ENCODE data around the gene THAP12.

DNA sequence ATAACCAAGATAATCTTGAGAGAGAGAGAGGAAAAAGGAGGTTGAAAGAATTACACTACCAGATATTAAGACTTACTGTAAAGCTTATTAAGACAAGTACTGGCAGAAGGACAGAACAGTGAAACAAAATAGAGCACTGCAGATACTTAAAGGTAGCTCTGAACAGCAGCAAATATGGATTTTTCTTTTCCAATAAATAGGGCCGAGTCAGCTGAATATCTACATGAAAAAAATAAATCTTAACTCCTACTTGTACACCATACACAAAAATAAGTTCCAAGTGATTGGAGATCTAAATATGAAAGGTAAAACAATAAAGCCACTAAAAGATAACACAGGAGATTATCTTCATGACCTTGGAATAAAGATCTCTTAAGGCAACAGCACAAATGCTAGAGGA lies 12.4 kb downstream of the THAP12 start:
- TF ChIP-seq TAF1 (IDR thresholded peaks at IDR 0.05; ENCODE audit: borderline replicate concordance, insufficient read depth, low read length) = no peak
- no peak for TF ChIP-seq POLR2AphosphoS5 (IDR thresholded peaks at IDR 0.05; ENCODE audit: low read depth, low read length)
- TF ChIP-seq SIN3A (IDR thresholded peaks at IDR 0.05; ENCODE audit: borderline replicate concordance, insufficient read depth, low read length) = no peak
- TF ChIP-seq REST (IDR thresholded peaks at IDR 0.05; ENCODE audit: insufficient read depth in 1 of 2, low read depth in 2 of 2, low read length in 2 of 2) = no peak

Data from PFSK-1 (cell line).